GM12873 (cell line): ENCODE data around the gene EVA1B.
A peak's percentile ranks its signal among the peaks of the same experiment; 100 is the strongest.

Experiments used
- TF ChIP-seq, protein P1 (sequence below): IDR thresholded peaks from 2 replicates; pipeline ENCODE4 v1.5.1; 2012; ENCODE audit warnings: low read depth, mild to moderate bottlenecking, moderate library complexity, low read length, control low read depth; ENCODE audit not compliant: insufficient read depth; ENCODE audit errors: missing control alignments

EVA1B gene

DNA sequence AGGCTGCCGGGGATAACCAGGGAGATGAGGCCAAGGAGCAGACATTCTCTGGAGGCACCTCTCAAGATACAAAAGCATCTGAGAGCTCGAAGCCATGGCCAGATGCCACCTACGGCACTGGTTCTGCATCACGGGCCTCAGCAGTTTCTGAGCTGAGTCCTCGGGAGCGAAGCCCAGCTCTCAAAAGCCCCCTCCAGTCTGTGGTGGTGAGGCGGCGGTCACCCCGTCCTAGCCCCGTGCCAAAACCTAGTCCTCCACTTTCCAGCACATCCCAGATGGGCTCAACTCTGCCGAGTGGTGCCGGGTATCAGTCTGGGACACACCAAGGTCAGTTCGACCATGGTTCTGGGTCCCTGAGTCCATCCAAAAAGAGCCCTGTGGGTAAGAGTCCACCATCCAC lies 36.6 kb downstream of the EVA1B start:
- TF ChIP-seq, protein P1, sequence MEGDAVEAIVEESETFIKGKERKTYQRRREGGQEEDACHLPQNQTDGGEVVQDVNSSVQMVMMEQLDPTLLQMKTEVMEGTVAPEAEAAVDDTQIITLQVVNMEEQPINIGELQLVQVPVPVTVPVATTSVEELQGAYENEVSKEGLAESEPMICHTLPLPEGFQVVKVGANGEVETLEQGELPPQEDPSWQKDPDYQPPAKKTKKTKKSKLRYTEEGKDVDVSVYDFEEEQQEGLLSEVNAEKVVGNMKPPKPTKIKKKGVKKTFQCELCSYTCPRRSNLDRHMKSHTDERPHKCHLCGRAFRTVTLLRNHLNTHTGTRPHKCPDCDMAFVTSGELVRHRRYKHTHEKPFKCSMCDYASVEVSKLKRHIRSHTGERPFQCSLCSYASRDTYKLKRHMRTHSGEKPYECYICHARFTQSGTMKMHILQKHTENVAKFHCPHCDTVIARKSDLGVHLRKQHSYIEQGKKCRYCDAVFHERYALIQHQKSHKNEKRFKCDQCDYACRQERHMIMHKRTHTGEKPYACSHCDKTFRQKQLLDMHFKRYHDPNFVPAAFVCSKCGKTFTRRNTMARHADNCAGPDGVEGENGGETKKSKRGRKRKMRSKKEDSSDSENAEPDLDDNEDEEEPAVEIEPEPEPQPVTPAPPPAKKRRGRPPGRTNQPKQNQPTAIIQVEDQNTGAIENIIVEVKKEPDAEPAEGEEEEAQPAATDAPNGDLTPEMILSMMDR: no peak

DNA sequence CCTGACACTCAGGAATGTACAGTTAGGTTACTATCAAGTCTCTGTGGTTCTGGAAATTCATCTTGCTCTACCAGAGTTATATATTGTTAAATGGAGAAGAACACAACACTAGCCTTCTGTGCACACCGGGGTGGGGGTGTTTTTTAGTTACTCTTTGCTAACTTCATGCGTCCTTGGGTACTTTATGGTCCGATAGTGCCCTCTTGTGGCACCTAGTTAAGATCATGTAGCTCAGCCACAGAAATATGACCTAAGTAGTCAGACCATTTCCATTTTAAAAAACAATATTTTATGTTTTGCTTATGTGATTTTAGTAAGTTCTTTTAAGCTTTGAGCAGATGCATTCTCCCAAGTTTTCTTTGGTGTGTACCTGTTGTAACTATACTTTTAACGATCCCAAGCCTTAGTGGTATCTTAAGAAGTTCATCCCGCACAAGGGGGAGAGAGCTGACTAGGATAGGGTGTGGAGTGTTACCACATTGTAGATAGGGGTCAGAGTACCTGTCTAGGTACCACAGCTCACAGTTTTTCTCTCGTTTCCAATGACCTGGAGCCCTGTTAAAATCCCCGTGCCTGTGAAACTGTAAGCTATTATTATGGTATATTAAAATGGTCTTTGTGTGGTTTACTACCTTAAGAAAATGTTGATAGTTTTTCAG lies 37.9 kb downstream of the EVA1B start:
- TF ChIP-seq, protein P1: peak; percentile 65

DNA sequence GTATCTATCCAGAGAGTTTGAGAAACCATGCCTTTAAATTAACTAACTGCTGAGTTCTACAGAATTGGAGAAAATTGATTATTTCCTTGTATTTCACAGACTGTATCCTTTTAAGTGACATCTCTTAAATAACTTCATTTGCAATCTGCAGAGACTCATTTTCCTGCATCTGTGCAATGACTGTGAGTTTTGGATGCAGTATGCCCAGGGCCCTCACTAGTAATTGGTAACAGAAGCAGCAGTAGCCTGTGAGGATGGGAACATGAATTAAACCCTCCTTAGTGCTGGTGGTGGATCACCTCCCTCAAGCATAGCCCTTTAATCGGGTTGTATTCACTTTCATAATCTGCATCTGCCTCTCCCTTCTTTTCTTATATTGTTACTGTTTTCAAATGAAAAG lies 38.9 kb downstream of the EVA1B start:
- TF ChIP-seq, protein P1: no peak

GRCh38 chr1:36284061-36284460 lies 39.4 kb downstream of the EVA1B start:
- TF ChIP-seq, protein P1: no peak

DNA sequence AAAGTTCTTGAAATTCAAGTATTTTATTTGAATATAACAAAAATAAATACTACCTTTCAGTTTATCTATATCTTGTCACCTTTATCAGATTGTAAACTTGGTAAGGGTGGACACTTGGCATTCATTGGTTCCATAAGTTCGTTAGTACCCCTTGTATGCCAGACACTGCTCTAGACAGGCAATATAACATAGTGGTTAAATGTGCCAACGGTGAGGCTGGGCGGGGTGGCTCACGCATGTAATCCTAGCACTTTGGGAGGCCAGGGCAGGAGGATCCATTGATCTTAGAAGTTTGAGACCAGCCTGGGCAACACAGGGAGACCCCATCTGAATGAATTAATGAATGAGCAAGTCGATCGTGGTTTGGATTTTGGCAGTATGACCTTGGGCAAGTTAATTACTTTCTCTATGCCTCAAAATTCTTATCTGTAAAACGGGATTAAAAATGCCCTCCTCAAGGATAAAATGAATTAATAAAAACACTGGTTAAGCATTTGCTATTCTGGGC lies 43.6 kb downstream of the EVA1B start:
- TF ChIP-seq, protein P1: no peak

- TF ChIP-seq, protein P1: no peak
Measured at GRCh38 chr1:36279110-36279788, 44.2 kb downstream of the EVA1B start.

- TF ChIP-seq, protein P1: no peak
Measured at GRCh38 chr1:36276688-36277087, 46.8 kb downstream of the EVA1B start.
